H1 (cell line): ENCODE results near the gene MCAT. TPM values are rescaled to one million over a fixed set of nuclear protein-coding genes. Genes with fewer than 3 reads are reported as not detected.

ENCODE experiments used
- CTCF ChIA-PET: fragments of 300-600 bp; sonication (Branson Sonifier 250); formaldehyde crosslinking; loops from one replicate; lab custom pipeline; 2021; ENCODE audit not compliant: partially characterized antibody; lab: Charles Lee
- POLR2A ChIA-PET: fragments of 300-600 bp; sonication (Branson Sonifier 250); formaldehyde crosslinking; loops from one replicate; lab custom pipeline; 2021; ENCODE audit warnings: inconsistent platforms; ENCODE audit not compliant: partially characterized antibody; lab: Charles Lee
- DNase-seq, 2 experiments: peaks; one replicate each; pipeline versions ENCODE4 v3.0.0 to v3.0.0-alpha.2; 2010 to 2022; ENCODE audit warnings: low spot score in 2 of 2, low read depth in 1 of 2, mixed read lengths in 1 of 2
- FAIRE-seq: peaks from 2 replicates; lab custom pipeline; 2011; peaks lifted over from hg19 to GRCh38; lab: Jason Lieb, UNC
- H2AFZ ChIP-seq: 2 replicates; pipeline ENCODE4 v1.8.1; 2012; ENCODE audit warnings: low read length, inconsistent platforms
- H2AK5ac ChIP-seq: 2 replicates; pipeline ENCODE4 v1.6.1; 2013; ENCODE audit warnings: low read depth, low read length
- H2BK120ac ChIP-seq: replicated peaks from 2 replicates; pipeline ENCODE3; 2013; ENCODE audit warnings: low read depth, low read length, inconsistent platforms
- H2BK12ac ChIP-seq: 2 replicates; pipeline ENCODE4 v1.6.1; 2013; ENCODE audit warnings: low read depth, low read length
- H2BK15ac ChIP-seq: 2 replicates; pipeline ENCODE4 v1.6.1; 2013; ENCODE audit warnings: low read length
- H2BK20ac ChIP-seq: 2 replicates; pipeline ENCODE4 v1.6.1; 2013; ENCODE audit warnings: low read length
- H2BK5ac ChIP-seq: 2 replicates; pipeline ENCODE4 v1.6.1; 2013; ENCODE audit warnings: low read depth, low read length
- H3K14ac ChIP-seq: 2 replicates; pipeline ENCODE4 v1.6.1; 2013; ENCODE audit warnings: inconsistent platforms; ENCODE audit not compliant: insufficient read length
- H3K18ac ChIP-seq: 2 replicates; pipeline ENCODE4 v1.6.1; 2013; ENCODE audit warnings: low read length; ENCODE audit errors: extremely low read depth
- H3K23ac ChIP-seq: 2 replicates; pipeline ENCODE4 v1.6.1; 2013; ENCODE audit warnings: inconsistent platforms; ENCODE audit not compliant: insufficient read length
- H3K23me2 ChIP-seq: 2 replicates; pipeline ENCODE4 v1.6.1; 2013; ENCODE audit warnings: low read depth, low read length
- H3K27ac ChIP-seq: 2 replicates; pipeline ENCODE4 v1.6.1; 2011; ENCODE audit warnings: low read depth, low read length, inconsistent platforms
- H3K27me3 ChIP-seq, 4 experiments: replicated peaks in 1 of 4; 1 replicate in 1 of 4; 2 replicates in 3 of 4; pipeline versions ENCODE4 v1.6.1 to v1.8.1; 2011 to 2013; ENCODE audit warnings: low read length in 3 of 4, mild to moderate bottlenecking in 3 of 4, inconsistent platforms in 2 of 4, mixed read lengths in 2 of 4, moderate library complexity in 1 of 4; ENCODE audit not compliant: control insufficient read depth in 3 of 4, insufficient read depth in 3 of 4; ENCODE audit errors: extremely low read depth in 1 of 4
- H3K36me3 ChIP-seq, 4 experiments: 2 replicates each; pipeline versions ENCODE4 v1.6.1 to v1.8.1; 2011 to 2013; ENCODE audit warnings: mild to moderate bottlenecking in 4 of 4, low read length in 3 of 4, moderate library complexity in 2 of 4, control low read depth in 1 of 4, inconsistent platforms in 1 of 4; ENCODE audit not compliant: insufficient read depth in 4 of 4, control insufficient read depth in 2 of 4
- H3K4ac ChIP-seq: replicated peaks from 2 replicates; pipeline ENCODE3; 2013; ENCODE audit warnings: low read length, low read depth, mixed read lengths, inconsistent platforms; ENCODE audit not compliant: insufficient read length
- H3K4me1 ChIP-seq, 4 experiments: replicated peaks in 1 of 4; 1 replicate in 1 of 4; 2 replicates in 3 of 4; pipeline versions ENCODE4 v1.6.1 to v1.8.1; 2011 to 2013; ENCODE audit warnings: low read length in 3 of 4, inconsistent platforms in 2 of 4, mixed read lengths in 1 of 4; ENCODE audit not compliant: insufficient read depth in 4 of 4, control insufficient read depth in 3 of 4
- H3K4me2 ChIP-seq, 2 experiments: 2 replicates each; pipeline versions ENCODE4 v1.6.1 to v1.8.1; 2011 to 2013; ENCODE audit warnings: low read depth in 2 of 2, low read length in 2 of 2, control low read depth in 1 of 2, inconsistent platforms in 1 of 2, mild to moderate bottlenecking in 1 of 2; ENCODE audit not compliant: insufficient read depth in 1 of 2
- H3K4me3 ChIP-seq, 4 experiments: fragments of 200-600, 300-600 bp in 1 of 4; sonication (generic), shearing (Covaris generic), sonication (Bioruptor Twin) in 1 of 4; 2 replicates each; pipeline versions ENCODE4 v1.5.1 to v1.8.1; 2011 to 2016; ENCODE audit warnings: low read length in 4 of 4, low read depth in 3 of 4, control low read depth in 2 of 4, inconsistent platforms in 2 of 4, mild to moderate bottlenecking in 2 of 4, mixed read lengths in 1 of 4, moderate library complexity in 1 of 4; ENCODE audit not compliant: insufficient read depth in 2 of 4; ENCODE audit errors: extremely low read depth in 1 of 4
- H3K56ac ChIP-seq: replicated peaks from 2 replicates; pipeline ENCODE3; 2013; ENCODE audit warnings: low read depth, mild to moderate bottlenecking, mixed read lengths, low read length, inconsistent platforms; ENCODE audit not compliant: insufficient read length
- H3K79me1 ChIP-seq: 2 replicates; pipeline ENCODE4 v1.6.1; 2013; ENCODE audit warnings: low read depth, low read length, control low read depth
- H3K79me2 ChIP-seq, 2 experiments: 2 replicates each; pipeline versions ENCODE4 v1.6.1 to v1.8.1; 2012 to 2013; ENCODE audit warnings: low read length in 2 of 2, mild to moderate bottlenecking in 2 of 2, inconsistent platforms in 1 of 2; ENCODE audit not compliant: insufficient read depth in 2 of 2, control insufficient read depth in 1 of 2
- H3K9ac ChIP-seq, 4 experiments: replicated peaks in 1 of 4; 1 replicate in 1 of 4; 2 replicates in 3 of 4; pipeline versions ENCODE4 v1.6.1 to v1.8.1; 2011 to 2013; ENCODE audit warnings: low read depth in 3 of 4, low read length in 3 of 4, control low read depth in 2 of 4, mild to moderate bottlenecking in 2 of 4, moderate library complexity in 2 of 4, inconsistent platforms in 1 of 4; ENCODE audit errors: extremely low read depth in 1 of 4
- H3K9me3 ChIP-seq, 2 experiments: 2 replicates each; pipeline versions ENCODE4 v1.6.1 to v1.8.1; 2012 to 2013; ENCODE audit warnings: mild to moderate bottlenecking in 2 of 2, moderate library complexity in 2 of 2, control low read depth in 1 of 2, inconsistent platforms in 1 of 2, low read depth in 1 of 2, low read length in 1 of 2, mixed read lengths in 1 of 2; ENCODE audit not compliant: insufficient read depth in 2 of 2
- H4K20me1 ChIP-seq, 2 experiments: replicated peaks in 1 of 2; 2 replicates each; pipeline versions ENCODE3 to v1.8.1; 2011 to 2013; ENCODE audit warnings: inconsistent platforms in 2 of 2, low read length in 2 of 2, mild to moderate bottlenecking in 1 of 2; ENCODE audit not compliant: insufficient read depth in 2 of 2, control insufficient read depth in 1 of 2
- H4K5ac ChIP-seq: 2 replicates; pipeline ENCODE4 v1.6.1; 2013; ENCODE audit warnings: low read length, low read depth, mixed read lengths, inconsistent platforms; ENCODE audit not compliant: insufficient read length
- H4K8ac ChIP-seq: 2 replicates; pipeline ENCODE4 v1.8.0; 2013; ENCODE audit warnings: mild to moderate bottlenecking, moderate library complexity, low read length, inconsistent platforms; ENCODE audit not compliant: insufficient read depth; ENCODE audit errors: extremely low read depth
- H4K91ac ChIP-seq: replicated peaks from 2 replicates; pipeline ENCODE3; 2013; ENCODE audit warnings: low read length, mixed read lengths, inconsistent platforms; ENCODE audit not compliant: insufficient read length
- CREB1 ChIP-seq: IDR thresholded peaks from 2 replicates; pipeline ENCODE4 v1.6.1; 2012; ENCODE audit warnings: inconsistent platforms
- POLR2A ChIP-seq, 2 experiments: IDR thresholded peaks; 1 replicate in 1 of 2; 2 replicates in 1 of 2; pipeline ENCODE4 v1.6.1; 2011; ENCODE audit warnings: low read depth in 2 of 2, low read length in 2 of 2, mild to moderate bottlenecking in 2 of 2; ENCODE audit errors: control extremely low read depth in 1 of 2
- WGBS, 2 experiments: shearing (Covaris generic) in 1 of 2; methylation state at CpG; one replicate each; pipeline versions ENCODE4 v1.1.6 to v1.1.7; 2013 to 2015; ENCODE audit warnings: low lambda C conversion rate in 2 of 2, mixed read lengths in 2 of 2, inconsistent platforms in 1 of 2, low coverage in 1 of 2, missing lambda C conversion rate in 1 of 2; ENCODE audit not compliant: insufficient replicate concordance in 2 of 2, insufficient coverage in 1 of 2, insufficient read length in 1 of 2; ENCODE audit errors: extremely low coverage in 1 of 2, missing lambda C conversion rate in 1 of 2; 5-methylcytosine and 5-hydroxymethylcytosine counted together
- polyA plus RNA-seq, 7 experiments: library from polyadenylated mRNA; depleted of rRNA in 3 of 7; stranded (reverse) in 5 of 7; unstranded in 2 of 7; fragments of >200 nt in 5 of 7; fragments of 200-250 nt in 2 of 7; gene quantifications; 1 replicate in 5 of 7; 2 replicates in 1 of 7; 4 replicates in 1 of 7; pipeline versions ENCODE4 v1.2.1 to v1.2.3, GENCODE V29; 2011 to 2013; ENCODE audit warnings: missing spikeins in 2 of 7, mixed read lengths in 2 of 7
- total RNA-seq: library from RNA; stranded (reverse); fragmentation: NEBNext Ultra II Directional; extraction: Animal tissue kit (Norgen Biotek cat#: 25700); gene quantifications from 2 replicates; pipeline ENCODE4 v1.2.1, GENCODE V29; 2021

Gene MCAT
- total and polyA plus RNA-seq, 2 of the 8 experiments (the other 6 are each of a cell fraction or from before 2014, with no cell fraction given), result 15.8 to 17.4 TPM

DNA sequence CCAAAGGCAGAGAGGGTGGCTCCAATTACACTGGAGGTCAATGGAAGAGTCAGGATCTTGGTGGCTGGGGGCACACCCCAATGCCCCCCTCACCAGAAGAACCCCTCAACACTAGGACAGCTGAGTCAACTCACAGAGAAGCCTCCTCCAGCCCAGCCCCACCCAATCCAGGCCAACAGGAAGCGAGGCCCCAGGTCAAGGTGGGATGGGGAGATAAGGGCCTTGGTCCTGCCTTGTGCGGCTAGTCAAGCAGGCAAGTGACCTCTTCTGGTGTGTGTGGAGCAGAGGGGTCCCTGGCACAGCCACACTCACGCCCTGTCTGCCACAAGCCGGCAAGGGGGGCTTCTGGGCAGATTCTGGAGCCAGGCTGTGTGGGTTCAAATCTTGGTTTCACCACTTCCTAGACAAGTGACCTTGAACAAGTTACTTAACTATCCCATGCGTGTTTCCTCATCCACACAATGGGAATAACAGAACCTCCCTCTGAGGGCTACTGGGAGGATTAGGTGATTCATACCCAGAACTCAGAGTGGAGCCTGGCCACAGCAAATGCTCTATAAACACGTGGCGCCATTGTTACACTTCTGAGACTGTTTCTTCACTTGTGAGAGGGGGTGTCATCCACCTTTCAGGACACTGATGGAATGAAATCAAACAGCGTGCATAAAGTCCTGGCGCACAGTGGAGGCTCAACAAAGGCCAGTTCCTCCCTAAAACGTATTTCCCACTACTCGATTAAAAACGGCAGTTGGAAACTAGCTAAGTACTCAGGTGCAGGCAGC, 40.5 kb upstream of the MCAT start:
- no peak for FAIRE-seq
- H3K36me3 ChIP-seq, result peaks cover 19 to 33% (median 29%) of the 10 kb centered on the region in 4 experiments; a peak in 7 of 8 replicates
- H2BK5ac ChIP-seq, result no peak overlapping the region
- POLR2A ChIA-PET, result interaction anchor here (1.0 to 2.5 kb wide), 6 partner anchors 10 to 20 kb away, joined by 3 to 10 read pairs (median 4); no protein-coding TSS in a partner anchor
- no peak overlapping the region; the same call in 1 of the 2 replicates for H3K27ac ChIP-seq
- H3K56ac ChIP-seq, result no peak overlapping the region
- no peak overlapping the region for H3K23ac ChIP-seq
- H2AFZ ChIP-seq, result no peak overlapping the region
- no peak for DNase-seq
- H3K18ac ChIP-seq, result no peak overlapping the region
- TF ChIP-seq CREB1 (no peak), POLR2A (IDR thresholded peaks at IDR 0.05; ENCODE audit: control extremely low read depth in 1 of 2, low read depth in 2 of 2, low read length in 2 of 2) (no peak)
- 84% methylated on average over 12 of the region's 12 CpGs; no CpG with 5 or more reads in 1 of the 2 experiments for WGBS, 2 experiments
- no peak overlapping the region for H3K14ac ChIP-seq
- peaks cover 7% of the 10 kb centered on the region; the same call in 1 of the 2 replicates for H3K23me2 ChIP-seq
- no peak overlapping the region for H4K8ac ChIP-seq
- no peak overlapping the region for H2BK120ac ChIP-seq
- peaks cover 10% of the 10 kb centered on the region; the same call in 1 of the 2 replicates for H3K79me1 ChIP-seq
- H4K91ac ChIP-seq, result no peak overlapping the region
- 0 out of 2 replicates have a peak overlapping the region, but pooled peaks have one; percentile 39 for H2AK5ac ChIP-seq
- no peak overlapping the region for H3K4me3 ChIP-seq
- no peak overlapping the region for H2BK15ac ChIP-seq
- H2BK20ac ChIP-seq, result no peak overlapping the region
- H3K79me2 ChIP-seq, result peaks cover 0 to 32% of the 10 kb centered on the region in 2 experiments; a peak in 3 of 4 replicates
- H3K27me3 ChIP-seq, result no peaks in the 10 kb centered on the region
- H4K20me1 ChIP-seq, result peaks cover 4 to 20% of the 10 kb centered on the region in 2 experiments
- CTCF ChIA-PET, result interaction anchor here (0.7 to 12.4 kb wide), 3 partner anchors 10 to 160 kb away, joined by 3 to 104 read pairs (median 3); no protein-coding TSS in a partner anchor
- no peak overlapping the region for H3K4me2 ChIP-seq
- no peaks in the 10 kb centered on the region for H3K9me3 ChIP-seq
- no peak overlapping the region for H2BK12ac ChIP-seq
- H3K9ac ChIP-seq, result no peak overlapping the region; a peak in 1 of 7 replicates
- H3K4ac ChIP-seq, result no peak overlapping the region
- H4K5ac ChIP-seq, result no peak overlapping the region
- H3K4me1 ChIP-seq, result peaks cover 0 to 14% (median 5%) of the 10 kb centered on the region in 4 experiments; a peak in 5 of 7 replicates
